ENCODE results near the gene PXYLP1.
A peak's percentile ranks its signal among the peaks of the same experiment; 100 is the strongest.

Gene PXYLP1, protein sequence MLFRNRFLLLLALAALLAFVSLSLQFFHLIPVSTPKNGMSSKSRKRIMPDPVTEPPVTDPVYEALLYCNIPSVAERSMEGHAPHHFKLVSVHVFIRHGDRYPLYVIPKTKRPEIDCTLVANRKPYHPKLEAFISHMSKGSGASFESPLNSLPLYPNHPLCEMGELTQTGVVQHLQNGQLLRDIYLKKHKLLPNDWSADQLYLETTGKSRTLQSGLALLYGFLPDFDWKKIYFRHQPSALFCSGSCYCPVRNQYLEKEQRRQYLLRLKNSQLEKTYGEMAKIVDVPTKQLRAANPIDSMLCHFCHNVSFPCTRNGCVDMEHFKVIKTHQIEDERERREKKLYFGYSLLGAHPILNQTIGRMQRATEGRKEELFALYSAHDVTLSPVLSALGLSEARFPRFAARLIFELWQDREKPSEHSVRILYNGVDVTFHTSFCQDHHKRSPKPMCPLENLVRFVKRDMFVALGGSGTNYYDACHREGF

DNA sequence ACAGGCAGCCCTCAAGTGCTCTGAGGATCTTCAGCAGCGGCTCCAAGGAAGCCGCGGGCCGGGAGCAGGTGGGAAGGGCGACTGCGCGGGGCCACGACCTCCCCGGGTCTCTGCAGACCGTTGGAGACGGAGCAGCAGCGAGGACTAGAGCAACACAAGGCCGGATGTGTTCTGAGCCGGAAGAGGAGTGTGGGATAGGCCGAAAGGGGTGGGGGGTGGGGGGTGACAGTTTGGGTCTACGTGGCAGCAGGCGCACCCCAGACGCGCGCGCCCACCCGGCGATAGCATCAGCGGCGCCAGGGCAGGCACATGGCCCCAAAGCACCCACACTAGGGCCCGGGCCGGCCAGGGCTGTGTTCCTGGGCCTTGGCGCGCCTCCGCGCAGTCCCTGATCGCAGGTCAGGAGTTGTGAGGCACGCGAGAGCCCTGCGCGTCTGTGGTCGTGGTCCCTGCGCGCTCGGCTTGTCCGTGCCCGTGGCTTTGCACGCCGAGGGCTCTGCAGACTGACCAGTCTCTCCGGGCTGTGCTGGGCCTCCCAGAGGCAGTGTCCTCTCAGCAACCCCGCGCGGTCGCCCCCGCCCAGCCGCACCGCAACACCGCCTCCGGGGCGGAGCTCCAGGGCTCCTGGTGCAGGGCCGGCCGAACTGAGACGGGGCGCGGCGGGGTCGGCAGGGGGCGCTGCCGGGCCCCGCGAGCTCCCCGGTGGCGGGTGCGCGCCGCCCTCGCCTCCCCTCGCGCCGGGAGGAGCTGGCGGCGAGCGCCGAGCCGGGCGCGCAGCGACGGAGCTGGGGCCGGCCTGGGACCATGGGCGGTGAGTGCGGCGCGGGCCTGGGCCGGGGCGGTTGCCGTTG lies at the start of gene PXYLP1:
Gene PXYLP1, plus strand, starts transcription at position 725 of the 851 bp plus-strand sequence. CDS start 28,351 bp downstream, outside the sequence.
- TF ChIP-seq, protein P1, sequence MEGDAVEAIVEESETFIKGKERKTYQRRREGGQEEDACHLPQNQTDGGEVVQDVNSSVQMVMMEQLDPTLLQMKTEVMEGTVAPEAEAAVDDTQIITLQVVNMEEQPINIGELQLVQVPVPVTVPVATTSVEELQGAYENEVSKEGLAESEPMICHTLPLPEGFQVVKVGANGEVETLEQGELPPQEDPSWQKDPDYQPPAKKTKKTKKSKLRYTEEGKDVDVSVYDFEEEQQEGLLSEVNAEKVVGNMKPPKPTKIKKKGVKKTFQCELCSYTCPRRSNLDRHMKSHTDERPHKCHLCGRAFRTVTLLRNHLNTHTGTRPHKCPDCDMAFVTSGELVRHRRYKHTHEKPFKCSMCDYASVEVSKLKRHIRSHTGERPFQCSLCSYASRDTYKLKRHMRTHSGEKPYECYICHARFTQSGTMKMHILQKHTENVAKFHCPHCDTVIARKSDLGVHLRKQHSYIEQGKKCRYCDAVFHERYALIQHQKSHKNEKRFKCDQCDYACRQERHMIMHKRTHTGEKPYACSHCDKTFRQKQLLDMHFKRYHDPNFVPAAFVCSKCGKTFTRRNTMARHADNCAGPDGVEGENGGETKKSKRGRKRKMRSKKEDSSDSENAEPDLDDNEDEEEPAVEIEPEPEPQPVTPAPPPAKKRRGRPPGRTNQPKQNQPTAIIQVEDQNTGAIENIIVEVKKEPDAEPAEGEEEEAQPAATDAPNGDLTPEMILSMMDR (IDR thresholded peaks at IDR 0.05; ENCODE audit: borderline replicate concordance, insufficient read depth, low read depth, low read length), result peak; percentile 82
- H3K4me3 ChIP-seq (ENCODE audit: low read depth, low read length), result peak within 1 kb of the TSS; percentile 87

DNA sequence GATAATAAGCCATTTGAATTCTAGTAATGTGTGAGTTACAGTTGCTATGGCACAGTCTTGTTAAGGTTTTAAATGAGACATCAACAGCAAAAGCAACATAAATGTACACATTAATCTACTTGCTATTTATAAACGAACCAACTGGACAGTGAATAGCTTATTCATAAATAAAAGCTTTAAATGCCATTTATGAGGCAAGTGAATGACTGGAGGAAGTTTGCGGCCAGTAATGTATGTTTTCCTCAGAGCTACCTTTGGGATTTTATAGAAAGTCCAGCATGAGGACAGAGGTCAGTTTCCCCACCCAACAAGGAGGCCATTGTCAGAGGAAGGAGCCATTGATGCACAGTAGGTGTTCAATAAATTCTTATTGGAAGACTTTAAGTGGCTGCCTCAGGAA lies 48.0 kb upstream of the PXYLP1 start:
- TF ChIP-seq, protein P1 (IDR thresholded peaks at IDR 0.05; ENCODE audit: borderline replicate concordance, insufficient read depth, low read depth, low read length), result no peak
- no peak overlapping the region for H3K4me3 ChIP-seq (ENCODE audit: low read depth, low read length)

DNA sequence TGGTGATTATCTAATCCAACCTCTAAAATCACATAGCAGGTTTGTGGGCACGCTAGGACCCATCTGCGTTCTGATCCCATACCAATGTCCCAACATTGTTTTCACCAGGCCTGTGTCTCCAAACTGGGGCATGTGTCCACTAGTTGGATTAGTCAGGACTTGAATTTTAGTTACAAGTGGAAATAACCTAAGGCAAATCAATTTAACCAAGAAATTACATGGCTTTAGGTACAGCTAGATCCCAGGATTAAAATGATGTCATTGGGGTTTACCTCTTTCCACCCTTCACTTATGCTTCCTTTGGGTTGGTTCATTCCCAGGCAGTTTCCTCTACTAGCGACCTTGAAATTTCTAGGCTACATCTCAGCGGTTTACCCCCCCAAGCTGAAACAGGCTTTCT lies 47.2 kb upstream of the PXYLP1 start:
- no peak overlapping the region for H3K4me3 ChIP-seq (ENCODE audit: low read depth, low read length)
- TF ChIP-seq, protein P1 (IDR thresholded peaks at IDR 0.05; ENCODE audit: borderline replicate concordance, insufficient read depth, low read depth, low read length), result no peak

DNA sequence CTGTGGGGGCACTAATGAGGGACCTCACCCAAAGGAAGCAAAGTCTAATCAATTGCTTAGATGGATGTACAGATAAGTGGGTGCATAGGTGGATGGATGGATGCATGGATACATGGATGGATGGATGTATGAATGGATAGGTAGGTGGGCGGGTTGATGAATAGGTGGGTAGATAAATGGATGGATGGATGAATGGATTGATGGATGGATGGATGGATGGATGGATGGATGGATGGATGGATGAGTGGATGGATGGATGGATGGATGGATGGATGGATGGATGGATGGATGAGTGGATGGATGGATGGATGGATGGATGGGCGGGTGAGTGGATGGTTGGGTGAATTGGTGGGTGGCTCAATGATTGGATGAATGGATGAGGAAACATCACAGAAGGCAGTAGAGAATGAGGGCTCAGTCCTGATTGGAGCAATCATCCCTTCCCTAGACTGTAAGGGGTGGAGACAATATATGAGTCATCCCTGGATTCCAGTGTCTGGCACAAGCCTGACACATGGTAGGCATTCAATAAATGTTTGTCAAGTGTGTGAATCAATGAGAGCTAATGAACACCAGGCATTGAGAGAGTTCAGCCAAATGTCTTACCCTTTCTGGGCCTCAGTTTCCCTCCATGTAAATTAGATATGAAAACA lies 40.4 kb upstream of the PXYLP1 start:
- no peak overlapping the region for H3K4me3 ChIP-seq (ENCODE audit: low read depth, low read length)
- TF ChIP-seq, protein P1 (IDR thresholded peaks at IDR 0.05; ENCODE audit: borderline replicate concordance, insufficient read depth, low read depth, low read length), result no peak

DNA sequence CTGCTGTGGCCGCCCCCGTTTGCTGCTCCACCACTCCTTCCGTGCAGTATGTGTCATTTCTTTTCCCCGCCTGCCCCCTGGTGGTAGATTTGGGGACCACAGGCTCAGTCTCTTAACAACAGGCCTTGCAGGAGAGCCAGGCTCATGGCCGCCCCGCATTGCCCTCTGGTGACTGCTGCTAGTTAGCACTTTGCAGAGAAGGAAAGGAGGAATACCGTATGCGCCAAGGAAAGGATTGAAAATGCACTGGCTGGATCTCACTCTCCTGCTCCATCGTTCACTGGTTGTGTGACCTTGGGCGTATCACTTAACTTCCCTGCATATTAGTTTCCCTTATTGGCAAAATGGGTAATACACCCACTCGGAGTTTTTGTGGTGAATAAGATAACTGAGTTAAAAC lies 39.3 kb upstream of the PXYLP1 start:
- no peak overlapping the region for H3K4me3 ChIP-seq (ENCODE audit: low read depth, low read length)
- TF ChIP-seq, protein P1 (IDR thresholded peaks at IDR 0.05; ENCODE audit: borderline replicate concordance, insufficient read depth, low read depth, low read length), result peak; percentile 96

DNA sequence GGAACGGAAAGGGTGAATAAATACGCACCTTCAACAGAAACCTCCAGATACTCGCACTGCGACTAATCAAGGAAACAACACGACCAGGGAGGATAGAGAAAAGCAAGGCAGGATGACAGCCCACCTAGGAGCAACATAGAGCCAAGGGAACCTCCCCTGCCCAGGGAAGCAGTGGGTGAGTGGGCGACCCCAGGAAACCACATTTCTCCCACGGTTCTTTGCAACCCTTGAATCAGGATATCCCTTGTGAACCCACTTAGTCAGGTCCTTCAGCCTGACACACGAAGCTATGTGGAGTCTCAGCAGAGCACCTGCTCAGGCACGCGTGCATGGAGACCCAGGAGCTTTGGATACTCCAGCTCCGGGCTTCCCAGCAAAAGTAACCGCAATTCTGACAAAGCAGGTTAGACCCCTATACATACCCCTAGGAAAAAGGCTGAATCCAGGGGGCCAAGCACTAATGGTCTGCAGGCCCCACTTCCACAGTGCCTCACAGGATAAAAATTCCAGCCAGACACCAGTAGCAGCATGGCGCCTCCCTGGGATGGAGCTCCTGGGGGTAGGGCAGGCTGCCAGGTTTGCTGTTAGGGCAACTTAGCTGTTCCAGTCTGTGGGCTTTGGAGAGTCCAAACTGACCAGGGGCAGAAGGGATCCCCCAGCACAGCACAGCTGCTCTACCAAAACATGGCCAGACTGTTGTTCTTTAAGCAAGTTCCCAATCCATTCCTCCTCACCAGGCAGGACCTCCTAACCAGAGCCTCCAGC lies 38.4 kb upstream of the PXYLP1 start:
- no peak overlapping the region for H3K4me3 ChIP-seq (ENCODE audit: low read depth, low read length)
- TF ChIP-seq, protein P1 (IDR thresholded peaks at IDR 0.05; ENCODE audit: borderline replicate concordance, insufficient read depth, low read depth, low read length), result no peak
